ENCODE measurements around the gene GALNT2.

DNA sequence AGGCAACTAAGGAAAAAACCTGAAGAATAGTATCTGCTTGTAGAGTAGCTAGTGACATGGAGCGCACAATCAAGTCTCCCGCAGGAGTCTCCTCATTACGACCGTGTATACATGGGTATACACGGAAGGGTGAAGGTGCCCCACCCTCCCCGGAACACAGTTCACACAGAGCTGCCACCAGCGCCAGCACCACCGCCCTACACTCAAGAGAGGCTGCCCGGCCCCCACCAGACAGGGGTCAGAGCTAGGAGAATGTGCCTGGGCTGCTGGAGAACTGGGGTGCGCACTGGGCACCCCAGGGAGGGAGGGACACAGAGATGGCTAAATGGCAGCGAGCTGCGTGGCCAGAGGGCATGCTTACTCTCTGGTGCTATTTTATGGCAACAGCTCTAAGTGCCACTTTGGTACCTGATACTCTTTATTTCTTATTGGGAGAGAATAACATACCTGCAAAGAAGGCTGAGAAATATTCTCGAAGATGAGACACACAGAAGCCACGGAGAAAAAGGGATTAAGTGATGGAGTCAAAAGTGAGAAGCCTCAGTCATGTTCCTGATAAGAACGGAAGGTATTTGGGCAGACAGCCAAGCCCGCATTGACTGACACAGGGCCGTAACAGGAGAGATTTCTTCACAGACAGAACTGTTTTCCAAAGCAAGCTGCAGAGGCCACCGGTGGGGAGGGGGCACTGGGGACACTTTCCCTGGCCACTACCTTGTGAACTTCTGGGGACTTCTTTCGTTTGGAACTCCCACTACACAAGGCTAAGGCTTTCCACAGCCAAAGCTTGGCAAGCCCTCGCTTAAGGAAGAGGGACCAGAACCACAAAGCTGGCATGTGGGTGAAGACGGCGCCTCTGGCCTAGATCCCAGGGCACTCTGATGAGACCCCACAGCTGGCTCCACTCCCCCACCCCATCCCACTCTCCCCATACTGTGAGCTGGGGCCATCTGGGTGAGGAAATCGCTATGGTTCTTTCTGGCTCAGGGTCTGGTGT lies 251.1 kb downstream of the GALNT2 start:
- no peak for TF ChIP-seq POLR2A (IDR thresholded peaks at IDR 0.05)
- TF ChIP-seq, protein P1, sequence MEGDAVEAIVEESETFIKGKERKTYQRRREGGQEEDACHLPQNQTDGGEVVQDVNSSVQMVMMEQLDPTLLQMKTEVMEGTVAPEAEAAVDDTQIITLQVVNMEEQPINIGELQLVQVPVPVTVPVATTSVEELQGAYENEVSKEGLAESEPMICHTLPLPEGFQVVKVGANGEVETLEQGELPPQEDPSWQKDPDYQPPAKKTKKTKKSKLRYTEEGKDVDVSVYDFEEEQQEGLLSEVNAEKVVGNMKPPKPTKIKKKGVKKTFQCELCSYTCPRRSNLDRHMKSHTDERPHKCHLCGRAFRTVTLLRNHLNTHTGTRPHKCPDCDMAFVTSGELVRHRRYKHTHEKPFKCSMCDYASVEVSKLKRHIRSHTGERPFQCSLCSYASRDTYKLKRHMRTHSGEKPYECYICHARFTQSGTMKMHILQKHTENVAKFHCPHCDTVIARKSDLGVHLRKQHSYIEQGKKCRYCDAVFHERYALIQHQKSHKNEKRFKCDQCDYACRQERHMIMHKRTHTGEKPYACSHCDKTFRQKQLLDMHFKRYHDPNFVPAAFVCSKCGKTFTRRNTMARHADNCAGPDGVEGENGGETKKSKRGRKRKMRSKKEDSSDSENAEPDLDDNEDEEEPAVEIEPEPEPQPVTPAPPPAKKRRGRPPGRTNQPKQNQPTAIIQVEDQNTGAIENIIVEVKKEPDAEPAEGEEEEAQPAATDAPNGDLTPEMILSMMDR (IDR thresholded peaks at IDR 0.05) = no peak
